Hepatocyte (in vitro differentiated cells): ENCODE results near the gene AIP. TPM values are rescaled to one million over a fixed set of nuclear protein-coding genes. Genes with fewer than 3 reads are reported as not detected.

ENCODE experiments used
- DNase-seq: peaks from one replicate; pipeline ENCODE4 v3.0.0-alpha.2; 2016; ENCODE audit warnings: low spot score
- H2AFZ ChIP-seq: fragments of 200-600 bp; sonication (generic); 2 replicates; pipeline ENCODE4 v1.6.0; 2016; ENCODE audit warnings: antibody characterized with exemption, mild to moderate bottlenecking
- H3K27ac ChIP-seq: fragments of 200-600 bp; sonication (generic); 2 replicates; pipeline ENCODE4 v1.5.1; 2016; ENCODE audit warnings: mild to moderate bottlenecking
- H3K27me3 ChIP-seq: fragments of 200-600 bp; sonication (generic); 2 replicates; pipeline ENCODE4 v1.6.1; 2016
- H3K36me3 ChIP-seq: fragments of 200-600 bp; sonication (generic); replicated peaks from 2 replicates; pipeline ENCODE4 v1.5.1; 2016; ENCODE audit warnings: low read depth; ENCODE audit not compliant: insufficient read depth
- H3K4me1 ChIP-seq: fragments of 200-600 bp; sonication (generic); 2 replicates; pipeline ENCODE4 v1.5.1; 2016; ENCODE audit warnings: mild to moderate bottlenecking, moderate library complexity; ENCODE audit not compliant: insufficient read depth
- H3K4me2 ChIP-seq: fragments of 200-600 bp; sonication (generic); 2 replicates; pipeline ENCODE4 v1.6.0; 2016
- H3K4me3 ChIP-seq: fragments of 200-600 bp; sonication (generic); 2 replicates; pipeline ENCODE4 v1.5.1; 2016; ENCODE audit warnings: mild to moderate bottlenecking
- H3K79me2 ChIP-seq: fragments of 200-600 bp; sonication (generic); 2 replicates; pipeline ENCODE4 v1.6.0; 2017; ENCODE audit warnings: mild to moderate bottlenecking
- H3K9me2 ChIP-seq: fragments of 200-600 bp; sonication (generic); replicated peaks from 2 replicates; pipeline ENCODE4 v1.6.0; 2017; ENCODE audit warnings: mild to moderate bottlenecking; ENCODE audit not compliant: insufficient read depth
- H3K9me3 ChIP-seq: fragments of 200-600 bp; sonication (generic); 2 replicates; pipeline ENCODE4 v1.5.1; 2016; ENCODE audit warnings: low read depth, mild to moderate bottlenecking
- H4K20me1 ChIP-seq: fragments of 200-600 bp; sonication (generic); 2 replicates; pipeline ENCODE4 v1.6.0; 2016; ENCODE audit warnings: mild to moderate bottlenecking; ENCODE audit not compliant: insufficient read depth, poor library complexity, severe bottlenecking
- CTCF ChIP-seq: fragments of 200-600 bp; sonication (generic); IDR thresholded peaks from 2 replicates; pipeline ENCODE4 v1.5.1; 2016; ENCODE audit warnings: antibody characterized with exemption, mild to moderate bottlenecking; ENCODE audit not compliant: poor library complexity
- EZH2 ChIP-seq: fragments of 200-600 bp; sonication (generic); IDR thresholded peaks from 2 replicates; pipeline ENCODE4 v1.6.1; 2016; ENCODE audit warnings: antibody characterized with exemption, mild to moderate bottlenecking, borderline replicate concordance
- EZH2phosphoT487 ChIP-seq: fragments of 200-600 bp; sonication (generic); IDR thresholded peaks from one replicate; pipeline ENCODE4 v1.6.1; 2018; ENCODE audit warnings: antibody characterized with exemption, mild to moderate bottlenecking, low read depth, moderate library complexity; ENCODE audit not compliant: unreplicated experiment, severe bottlenecking
- WGBS: methylation state at CpG from one replicate; pipeline ENCODE4 v1.1.6; 2016; ENCODE audit warnings: low lambda C conversion rate; ENCODE audit errors: missing lambda C conversion rate; 5-methylcytosine and 5-hydroxymethylcytosine counted together
- polyA plus RNA-seq: library from polyadenylated mRNA; unstranded; fragments of >200 nt; fragmentation: Nextera tagmentation; extraction: Ambion mirVana; gene quantifications from 2 replicates; pipeline ENCODE4 v1.2.1, GENCODE V29; 2016
- total RNA-seq: library from RNA; depleted of rRNA; stranded (reverse); fragments of >200 nt; gene quantifications from 2 replicates; pipeline ENCODE4 v1.2.3, GENCODE V29; 2014

Gene AIP
- total and polyA plus RNA-seq, 2 experiments from 2014 or later, result 35.3 to 45.2 TPM

GRCh38 chr11:67468759-67469507, 13.9 kb upstream of the AIP start, which contains the start of gene TMEM134:
Gene TMEM134, minus strand, starts transcription at chr11:67469251. Its CDS starts 59 bp downstream, at chr11:67469192.
- Histone ChIP-seq H3K4me3 (peak within 1 kb of the TSS; percentile 93), H4K20me1 (no peaks in the 10 kb centered on the region), H3K4me1 (peaks cover 8% of the 10 kb centered on the region), H3K79me2 (peaks cover 37% of the 10 kb centered on the region), H3K4me2 (peak within 1 kb of the TSS; percentile 98), H3K9me3 (no peaks in the 10 kb centered on the region), H2AFZ (peak within 1 kb of the TSS; percentile 97), H3K36me3 (no peaks in the 10 kb centered on the region), H3K27ac (peak within 1 kb of the TSS; percentile 98), H3K9me2 (no peaks in the 10 kb centered on the region), H3K27me3 (no peaks in the 10 kb centered on the region)
- peak; percentile 50 for TF ChIP-seq CTCF
- no peak for TF ChIP-seq EZH2
- peak; percentile 97 for DNase-seq
- 2% methylated on average over 45 of the region's 76 CpGs for WGBS

DNA sequence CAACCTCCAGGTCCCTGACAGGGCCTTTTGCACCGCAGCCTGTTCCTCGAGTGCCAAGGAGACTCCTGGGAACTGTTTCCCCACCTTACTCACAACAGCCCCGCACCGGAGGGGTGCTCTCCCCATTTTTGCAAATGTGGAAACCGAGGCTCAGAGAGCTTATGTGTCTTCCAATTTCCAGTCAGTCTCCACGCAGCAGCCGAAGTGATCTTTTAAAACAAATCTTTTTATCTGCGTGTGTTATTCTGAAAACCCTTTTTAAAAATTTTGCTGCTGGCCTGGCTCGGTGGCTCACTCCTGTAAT, 13.4 kb upstream of the AIP start:
- H2AFZ ChIP-seq, result peak overlapping the region; percentile 97
- 39% methylated on average over 9 of the region's 9 CpGs for WGBS

GRCh38 chr11:67470337-67471002, 12.4 kb upstream of the AIP start:
- Histone ChIP-seq H3K27me3 (no peaks in the 10 kb centered on the region), H3K9me2 (no peaks in the 10 kb centered on the region), H3K79me2 (peaks cover 31% of the 10 kb centered on the region), H3K4me3 (no peak overlapping the region), H3K4me1 (peaks cover 4% of the 10 kb centered on the region), H3K27ac (no peak overlapping the region), H4K20me1 (no peaks in the 10 kb centered on the region), H3K36me3 (no peaks in the 10 kb centered on the region), H3K9me3 (no peaks in the 10 kb centered on the region), H2AFZ (no peak overlapping the region), H3K4me2 (no peak overlapping the region)
- TF ChIP-seq EZH2phosphoT487, result no peak
- no peak for TF ChIP-seq EZH2
- no peak for TF ChIP-seq CTCF
- 87% methylated on average over 8 of the region's 8 CpGs for WGBS
- no peak for DNase-seq

More for the DNA sequence above, 13.4 kb upstream of the AIP start:
- no peak for DNase-seq
- Histone ChIP-seq H3K9me2 (no peaks in the 10 kb centered on the region), H3K79me2 (peaks cover 37% of the 10 kb centered on the region), H4K20me1 (no peaks in the 10 kb centered on the region), H3K4me2 (peak overlapping the region; percentile 93), H3K4me3 (peak overlapping the region; percentile 62), H3K9me3 (no peaks in the 10 kb centered on the region), H3K27ac (peak overlapping the region; percentile 89), H3K36me3 (no peaks in the 10 kb centered on the region), H3K27me3 (no peaks in the 10 kb centered on the region), H3K4me1 (peaks cover 4% of the 10 kb centered on the region)
- TF ChIP-seq EZH2 (no peak), EZH2phosphoT487 (no peak), CTCF (no peak)
